Measurements from ENCODE around the gene DEK.
A peak's percentile ranks its signal among the peaks of the same experiment; 100 is the strongest.

Gene DEK

DNA sequence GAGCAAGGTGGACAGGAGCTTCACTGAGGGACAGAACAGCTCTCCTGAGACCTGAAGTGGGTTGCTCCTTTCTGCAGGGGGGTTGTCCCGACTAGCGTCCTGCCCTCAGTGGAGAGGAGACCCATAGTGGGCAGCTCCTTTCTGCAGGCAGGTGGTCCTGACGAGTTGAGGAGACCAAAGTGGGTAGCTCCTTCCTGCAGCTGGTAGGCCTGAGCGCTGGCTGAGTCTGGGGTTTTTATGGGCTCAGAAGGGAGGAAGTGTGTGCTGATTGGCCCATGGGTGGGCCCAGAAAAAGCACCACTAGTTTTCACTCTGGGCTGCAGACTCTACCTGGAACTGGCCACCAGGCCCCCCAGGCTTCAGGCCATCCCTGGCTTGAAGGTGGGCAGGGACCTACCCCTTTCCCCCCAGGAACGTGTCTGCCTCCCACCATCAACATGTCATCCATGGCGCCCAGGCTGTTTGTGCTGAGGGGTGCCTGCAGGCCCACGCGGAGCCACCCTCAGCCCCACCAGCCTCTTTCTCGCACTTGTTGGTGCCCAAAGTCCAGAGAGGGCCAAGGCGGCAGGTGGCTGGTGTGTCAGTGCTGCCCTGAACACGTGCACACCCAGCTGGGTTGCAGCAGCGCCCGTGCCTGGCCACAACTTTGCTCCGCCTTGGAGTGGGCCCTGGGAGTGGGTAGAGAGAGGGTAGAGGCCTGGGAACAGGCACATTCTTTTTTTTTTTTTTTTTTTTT, 1.6 kb upstream of the DEK start:
- DNase-seq = no peak

GRCh38 chr6:18264923-18265377, 620 bp upstream of the DEK start:
- peak in 1 of 51 donors; percentile 31 for DNase-seq

GRCh38 chr6:18263418-18264218, 712 bp downstream of the DEK start:
- peak in 11 of 51 donors; percentile 24 to 71 (median 56) for DNase-seq

GRCh38 chr6:18262702-18263417, 1.5 kb downstream of the DEK start:
- DNase-seq = peak in 1 of 51 donors; percentile 42

DNA sequence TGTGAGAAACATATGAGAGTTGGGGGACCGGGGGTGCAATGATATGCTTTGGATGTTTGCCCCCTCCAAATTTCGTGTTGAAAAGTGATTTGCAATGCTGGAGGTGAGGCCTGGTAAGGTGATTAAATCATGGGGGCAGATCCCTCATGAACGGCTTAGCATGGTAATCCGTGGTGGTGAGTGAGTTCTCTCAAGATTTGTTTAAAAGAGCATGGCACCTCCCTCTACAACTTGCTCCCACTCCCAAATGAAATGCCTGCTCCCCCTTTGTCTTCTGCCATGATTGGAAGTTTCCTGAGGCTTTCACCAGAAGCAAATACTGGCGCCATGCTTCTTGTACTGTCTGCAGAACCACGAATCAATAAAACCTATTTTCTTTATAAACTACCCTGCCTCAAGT, 2.5 kb downstream of the DEK start:
- DNase-seq = no peak

- no peak for DNase-seq
Observed at GRCh38 chr6:18260448-18261106, 3.8 kb downstream of the DEK start.

DNA sequence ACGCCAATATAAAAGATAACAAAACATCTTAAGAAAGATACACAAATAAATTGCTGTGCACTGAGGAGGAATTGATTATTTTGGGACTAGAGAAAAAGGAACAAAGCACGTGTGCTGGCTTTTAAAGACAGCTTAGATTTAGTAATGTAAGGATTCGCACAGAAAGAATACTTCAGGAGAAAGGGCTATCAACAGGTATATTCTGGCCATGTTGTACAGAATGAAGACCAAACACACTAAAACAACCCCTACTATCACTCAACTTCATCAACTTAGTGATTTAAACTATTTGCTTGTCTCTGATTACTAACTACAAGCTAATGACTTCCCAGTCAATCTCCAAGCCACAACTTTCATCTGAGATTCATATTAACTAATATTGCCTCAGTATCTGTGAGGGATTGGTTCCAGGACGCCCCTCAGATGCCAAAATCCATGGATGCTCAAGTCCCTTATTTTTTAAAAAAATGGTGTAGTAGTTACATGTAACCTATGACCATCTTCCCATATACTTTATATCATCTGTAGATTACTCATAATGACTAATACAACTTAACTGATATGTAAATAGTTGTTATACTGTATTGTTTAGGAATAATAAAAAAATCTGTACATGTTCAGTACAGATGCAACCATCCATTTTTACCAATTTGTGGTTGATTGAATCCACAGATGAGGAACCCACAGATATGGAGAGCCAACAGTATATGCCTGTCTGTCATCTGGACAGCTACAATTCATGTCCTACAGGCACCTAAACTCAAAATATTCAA, 4.5 kb downstream of the DEK start:
- no peak for DNase-seq

DNA sequence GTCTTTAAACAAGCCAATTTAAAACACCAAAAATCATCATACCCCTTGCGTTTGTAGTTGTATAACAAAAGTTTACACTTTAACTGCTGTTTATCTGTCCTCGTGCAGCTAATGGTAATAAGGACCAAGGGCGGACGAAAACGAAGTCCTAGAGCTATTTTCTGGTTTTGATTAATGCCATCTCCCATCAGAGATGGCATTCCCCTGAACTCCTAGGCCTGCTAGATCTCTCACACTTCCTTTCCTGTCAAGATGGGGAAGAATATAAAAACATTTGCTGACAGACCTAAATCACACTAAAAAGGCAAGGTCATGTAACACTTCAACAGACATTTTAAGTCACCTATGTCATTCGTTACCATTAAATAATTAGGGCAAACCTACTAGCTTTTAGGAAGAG, 9.5 kb downstream of the DEK start:
- no peak for DNase-seq

DNA sequence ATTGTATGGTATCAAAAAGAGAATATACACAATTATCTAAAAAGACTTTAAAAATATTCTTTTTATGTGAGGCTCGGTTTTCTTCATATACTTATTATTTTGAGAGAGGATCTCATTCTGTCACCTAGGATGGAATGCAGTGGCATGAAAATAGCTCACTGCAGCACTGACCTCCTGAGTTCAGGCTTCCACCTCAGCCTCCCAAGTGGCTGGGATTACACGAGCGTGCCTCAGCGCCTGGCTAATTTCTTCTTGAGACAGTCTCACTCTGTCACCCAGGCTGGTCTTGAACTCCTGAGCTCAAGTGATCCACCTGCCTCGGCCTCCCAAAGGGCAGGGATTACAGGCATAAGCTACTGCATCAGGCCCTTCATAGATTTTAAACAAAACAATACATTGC, 10.7 kb downstream of the DEK start:
- no peak for DNase-seq

DNA sequence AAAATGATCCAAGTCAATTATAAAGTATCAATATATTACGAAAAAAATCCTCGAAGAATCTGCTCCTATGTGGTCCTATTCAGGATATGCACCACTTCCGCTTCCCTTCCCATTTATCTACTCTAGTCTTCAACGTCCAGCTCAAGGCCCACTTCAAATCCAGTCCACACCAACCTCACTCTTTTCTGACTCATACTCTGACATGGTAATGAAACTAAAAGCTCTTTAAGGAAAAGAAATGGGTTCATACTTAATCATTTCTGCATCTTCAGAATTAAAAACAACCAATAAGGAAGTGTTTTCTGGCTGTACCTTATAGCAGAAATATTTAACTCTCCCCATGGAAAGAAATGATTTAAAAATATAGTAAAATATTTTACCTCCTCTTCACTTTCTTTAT, 15.1 kb downstream of the DEK start:
- DNase-seq = no peak

- no peak for DNase-seq
Observed at GRCh38 chr6:18248698-18249097, 15.6 kb downstream of the DEK start.

GRCh38 chr6:18247002-18247401, 17.3 kb downstream of the DEK start:
- DNase-seq = no peak

DNA sequence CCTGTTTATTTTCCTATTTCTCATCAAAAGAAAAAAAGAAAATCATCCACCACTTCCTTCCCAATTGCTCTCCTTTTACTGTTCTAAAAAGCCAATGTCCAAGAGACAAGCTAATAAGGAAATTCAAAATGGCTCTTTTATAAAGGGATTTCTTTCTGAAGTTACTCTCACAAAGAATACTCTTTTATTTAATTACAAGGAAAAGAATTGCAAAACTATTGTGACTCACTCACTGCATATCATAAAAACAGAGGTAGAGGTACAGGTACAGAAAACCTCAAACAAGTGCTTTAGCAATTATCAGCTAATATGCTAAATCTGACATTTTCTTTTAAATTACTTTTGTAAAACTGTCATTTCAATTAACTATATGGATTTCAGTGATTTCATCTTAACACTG, 18.1 kb downstream of the DEK start:
- DNase-seq = no peak

DNA sequence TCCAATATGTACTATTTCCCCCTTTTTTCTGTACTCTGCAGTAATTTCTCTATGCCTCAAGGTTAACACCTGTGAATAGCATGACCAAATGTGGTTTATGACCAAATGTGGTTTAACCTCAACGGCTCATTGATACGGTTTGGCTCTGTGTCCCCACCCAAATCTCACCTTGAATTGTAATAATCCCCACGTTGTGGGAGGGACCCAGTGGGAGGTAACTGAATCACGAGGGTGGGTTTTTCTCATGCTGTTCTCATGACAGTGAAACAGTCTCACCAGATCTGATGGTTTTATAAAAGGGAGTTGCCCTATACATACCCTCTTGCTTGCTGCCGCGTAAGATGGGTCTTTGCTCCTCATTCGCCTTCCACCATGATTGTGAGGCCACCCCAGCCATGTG, 18.7 kb downstream of the DEK start:
- no peak for DNase-seq

GRCh38 chr6:18245079-18245478, 19.3 kb downstream of the DEK start:
- no peak for DNase-seq

- DNase-seq = no peak
Observed at GRCh38 chr6:18244251-18244650, 20.1 kb downstream of the DEK start.

DNA sequence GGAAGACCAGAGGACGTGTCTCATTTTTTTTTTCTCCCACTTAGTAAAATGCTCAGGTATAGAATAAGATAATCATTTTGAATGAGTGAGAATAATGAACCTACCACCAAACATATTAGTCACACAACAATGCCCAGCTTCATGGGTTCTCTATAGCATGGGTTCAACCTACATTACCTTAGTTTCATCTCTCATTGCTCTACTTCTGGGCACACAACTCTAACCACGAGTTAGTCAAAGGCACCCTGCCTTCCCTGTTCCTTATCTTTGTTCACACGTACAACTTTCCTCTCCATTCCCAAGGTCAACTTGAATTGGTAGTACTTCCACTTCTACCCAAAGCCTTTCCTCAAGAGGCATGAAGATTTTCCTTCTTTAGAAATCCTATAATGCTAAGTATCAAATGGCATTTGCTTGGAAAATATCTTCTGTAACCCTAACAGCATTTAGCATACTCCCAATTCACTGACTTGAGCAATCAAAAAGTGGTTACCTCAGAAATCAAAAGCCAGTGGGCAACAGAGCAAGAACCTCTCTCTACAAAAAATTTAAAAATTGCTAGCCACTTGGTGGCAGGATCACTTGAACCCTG, 20.9 kb downstream of the DEK start:
- no peak for DNase-seq

GRCh38 chr6:18242062-18242851, 22.1 kb downstream of the DEK start:
- no peak for DNase-seq

DNA sequence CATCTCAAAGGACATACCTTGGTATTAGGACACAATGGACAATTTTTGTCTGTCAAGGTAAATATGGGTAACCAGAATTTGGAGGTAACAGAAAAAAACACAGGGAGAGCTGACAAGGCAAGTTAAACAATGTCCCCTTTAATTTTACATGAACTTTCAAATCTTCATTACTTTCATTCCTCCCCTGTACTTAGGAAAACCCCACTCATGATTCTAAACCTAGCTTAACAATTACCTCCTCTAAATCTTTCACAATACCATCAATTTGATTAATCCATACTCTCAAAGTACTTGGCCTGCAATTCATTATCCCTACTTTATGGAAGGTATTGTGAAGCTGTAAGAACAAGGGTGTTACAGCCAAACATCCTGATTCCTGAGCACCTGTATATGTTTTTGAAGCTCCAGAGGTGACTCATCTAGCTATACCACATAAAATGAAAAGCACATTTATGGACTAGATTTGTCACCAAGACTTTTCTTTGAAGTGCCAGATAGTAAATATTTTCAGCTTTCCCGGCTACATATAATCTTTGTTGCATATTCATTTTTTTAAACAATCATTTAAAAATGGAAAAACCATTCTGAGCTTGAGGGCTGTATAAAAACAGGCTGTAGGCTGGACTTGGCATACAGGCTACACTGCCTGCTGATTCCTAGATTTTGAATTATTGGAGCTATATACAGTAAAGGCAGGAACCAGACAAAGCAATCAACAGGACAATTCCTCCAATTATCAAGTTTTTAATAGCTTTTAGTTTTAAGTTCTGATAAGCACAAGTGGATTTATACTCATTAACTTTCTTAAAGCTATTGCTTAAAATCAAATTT, 22.9 kb downstream of the DEK start:
- DNase-seq = no peak

Measured in hypothalamus (tissue), 51 donors.